ENCODE measurements around the gene KIAA1671. TPM values are rescaled to one million over a fixed set of nuclear protein-coding genes. Genes with fewer than 3 reads are reported as not detected.
A peak's percentile ranks its signal among the peaks of the same experiment; 100 is the strongest.

Gene KIAA1671
- total and polyA plus RNA-seq, 5 donors from 2014 or later = 0.21 to 3.3 (median 0.65) TPM; not detected in 1

DNA sequence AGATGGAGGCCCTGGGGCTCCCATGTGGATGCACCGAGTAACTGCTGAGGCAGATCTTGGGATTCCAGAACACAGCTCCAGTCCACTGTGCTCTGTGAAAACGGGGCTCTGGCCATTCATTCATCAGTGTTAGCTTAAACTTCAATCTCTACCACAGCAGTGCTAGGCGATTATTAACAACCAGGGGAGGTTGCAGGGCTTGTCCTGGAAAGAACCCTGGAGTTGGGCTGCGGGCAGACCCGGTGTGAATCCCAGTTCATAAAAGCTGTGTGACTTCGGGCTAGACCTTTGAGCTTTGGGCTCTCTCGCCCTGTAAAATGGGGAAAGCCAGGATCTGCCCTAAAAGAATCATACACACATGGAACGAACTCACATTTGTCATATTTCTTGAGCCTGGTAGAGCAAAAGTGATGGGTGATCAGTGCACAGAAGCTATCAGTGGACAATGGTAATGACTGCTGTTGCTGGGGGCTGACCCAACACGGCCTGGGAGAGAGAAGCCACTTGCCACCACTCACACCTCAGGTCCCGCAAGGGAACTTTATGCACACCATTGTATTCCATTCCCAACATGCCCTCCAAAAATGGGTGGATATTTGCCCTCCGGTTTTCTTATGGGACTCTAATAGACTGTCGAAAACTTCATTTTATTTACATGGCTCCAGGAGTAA is 231.6 kb downstream of the KIAA1671 start:
- no peak for ATAC-seq (ENCODE audit: low read depth in 2 of 2)
- Histone ChIP-seq H3K36me3 (ENCODE audit: control insufficient read depth, insufficient read depth, low read length) (no peaks in the 10 kb centered on the region), H3K4me1 (ENCODE audit: control insufficient read depth, insufficient read depth, low read length, poor library complexity, severe bottlenecking) (no peaks in the 10 kb centered on the region), H3K27ac (ENCODE audit: insufficient read depth, low read length, poor library complexity, severe bottlenecking) (no peak overlapping the region), H3K9me3 (ENCODE audit: control insufficient read depth in 2 of 2, low read length in 2 of 2) (no peaks in the 10 kb centered on the region), H3K4me3 (ENCODE audit: low read depth, low read length) (no peak overlapping the region), H3K27me3 (ENCODE audit: control insufficient read depth, insufficient read depth, low read length) (no peaks in the 10 kb centered on the region)
- no peak for DNase-seq
- Mint-ChIP-seq H3K27ac (peak overlapping the region in 1 of 3 donors; percentile 38), H3K36me3 (no peaks in the 10 kb centered on the region), H3K4me1 (no peaks in the 10 kb centered on the region), H3K9me3 (peaks cover 0 to 9% (median 0%) of the 10 kb centered on the region in 7 donors), H3K27me3 (peaks cover 4% of the 10 kb centered on the region), H3K4me3 (no peak overlapping the region)

DNA sequence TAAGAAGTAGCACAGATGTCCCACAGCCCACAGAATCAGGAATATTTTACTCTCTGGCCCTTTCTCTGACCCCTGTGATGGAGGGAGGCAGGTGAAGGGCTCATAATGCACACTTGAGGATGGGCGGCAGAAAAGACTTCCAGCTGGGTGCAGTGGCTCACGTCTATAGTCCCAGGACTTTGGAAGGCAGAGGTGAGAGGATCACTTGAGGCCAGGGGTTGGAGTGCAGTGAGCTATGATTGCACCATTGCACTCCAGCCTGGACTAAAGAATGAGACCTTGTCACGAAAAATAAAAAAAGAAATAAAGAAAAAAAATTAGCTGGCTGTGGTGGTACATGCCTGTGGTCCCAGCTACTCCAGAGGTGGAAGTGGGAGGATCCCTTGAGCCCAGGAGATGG is 233.6 kb downstream of the KIAA1671 start:
- Mint-ChIP-seq H3K27ac (no peak overlapping the region), H3K27me3 (peaks cover 7% of the 10 kb centered on the region)
- ATAC-seq (ENCODE audit: low read depth in 2 of 2) = no peak

DNA sequence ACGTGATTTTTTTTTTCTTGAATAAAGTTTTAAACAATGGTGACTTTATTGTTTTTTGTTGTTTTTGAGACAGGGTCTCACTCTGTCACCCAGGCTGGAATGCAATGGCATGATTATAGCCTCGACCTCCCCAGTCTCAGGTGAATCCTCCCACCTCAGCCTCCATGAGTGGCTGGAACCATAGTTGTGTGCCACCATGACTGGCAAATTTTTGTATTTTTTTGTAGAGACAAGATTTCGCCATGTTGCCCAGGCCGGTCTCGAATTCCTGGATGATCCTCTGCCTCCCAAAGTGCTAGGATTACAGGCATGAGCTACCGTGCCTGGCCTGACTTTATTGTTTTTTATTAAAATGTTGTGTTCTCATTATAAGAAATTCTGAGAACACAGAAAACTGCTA is 235.0 kb downstream of the KIAA1671 start:
- Mint-ChIP-seq H3K4me1 (no peaks in the 10 kb centered on the region), H3K27ac (no peak overlapping the region), H3K4me3 (no peak overlapping the region), H3K36me3 (no peaks in the 10 kb centered on the region), H3K27me3 (peaks cover 7% of the 10 kb centered on the region), H3K9me3 (no peaks in the 10 kb centered on the region)
- no peaks in the 10 kb centered on the region for H3K9me3 ChIP-seq (ENCODE audit: control insufficient read depth in 2 of 2, low read length in 2 of 2)
- H3K4me1 ChIP-seq (ENCODE audit: control insufficient read depth, insufficient read depth, low read length, poor library complexity, severe bottlenecking) = no peaks in the 10 kb centered on the region
- no peaks in the 10 kb centered on the region for H3K36me3 ChIP-seq (ENCODE audit: control insufficient read depth, insufficient read depth, low read length)
- no peak for DNase-seq
- H3K4me3 ChIP-seq (ENCODE audit: low read depth, low read length) = no peak overlapping the region
- H3K27ac ChIP-seq (ENCODE audit: insufficient read depth, low read length, poor library complexity, severe bottlenecking) = no peak overlapping the region
- H3K27me3 ChIP-seq (ENCODE audit: control insufficient read depth, insufficient read depth, low read length) = no peaks in the 10 kb centered on the region
- ATAC-seq (ENCODE audit: low read depth in 2 of 2) = no peak

More for the DNA sequence above, 233.6 kb downstream of the KIAA1671 start:
- no peaks in the 10 kb centered on the region for H3K36me3 Mint-ChIP-seq
- no peaks in the 10 kb centered on the region for H3K9me3 Mint-ChIP-seq
- H3K4me1 ChIP-seq (ENCODE audit: control insufficient read depth, insufficient read depth, low read length, poor library complexity, severe bottlenecking) = no peaks in the 10 kb centered on the region
- H3K27me3 ChIP-seq (ENCODE audit: control insufficient read depth, insufficient read depth, low read length) = no peaks in the 10 kb centered on the region
- no peak overlapping the region for H3K4me3 ChIP-seq (ENCODE audit: low read depth, low read length)
- H3K4me1 Mint-ChIP-seq = no peaks in the 10 kb centered on the region
- H3K27ac ChIP-seq (ENCODE audit: insufficient read depth, low read length, poor library complexity, severe bottlenecking) = no peak overlapping the region
- H3K4me3 Mint-ChIP-seq = no peak overlapping the region
- no peaks in the 10 kb centered on the region for H3K9me3 ChIP-seq (ENCODE audit: control insufficient read depth in 2 of 2, low read length in 2 of 2)
- H3K36me3 ChIP-seq (ENCODE audit: control insufficient read depth, insufficient read depth, low read length) = no peaks in the 10 kb centered on the region
- no peak for DNase-seq

DNA sequence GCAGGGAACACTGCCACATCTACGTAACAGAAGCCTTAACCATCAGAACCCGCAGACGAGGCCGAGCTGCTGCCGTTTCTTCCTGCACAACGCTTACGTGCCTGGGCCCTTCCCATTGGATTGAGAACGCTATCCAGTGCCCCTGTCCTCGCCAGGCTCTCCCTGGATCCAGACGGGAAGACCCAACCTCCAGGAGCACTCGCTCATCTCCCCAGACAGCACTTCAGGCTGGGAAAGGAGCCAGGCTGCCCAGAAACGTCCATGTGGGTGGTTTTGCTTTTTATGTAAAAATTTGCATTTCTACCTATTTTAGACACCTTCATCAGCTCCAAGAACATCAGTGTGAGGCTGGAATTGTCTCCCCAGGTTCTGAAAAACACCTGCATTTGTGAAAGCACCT is 239.9 kb downstream of the KIAA1671 start:
- Mint-ChIP-seq H3K36me3 (no peaks in the 10 kb centered on the region), H3K4me3 (no peak overlapping the region), H3K4me1 (no peaks in the 10 kb centered on the region), H3K27ac (no peak overlapping the region), H3K27me3 (peaks cover 4% of the 10 kb centered on the region), H3K9me3 (no peaks in the 10 kb centered on the region)
- Histone ChIP-seq H3K4me3 (ENCODE audit: low read depth, low read length) (no peak overlapping the region), H3K4me1 (ENCODE audit: control insufficient read depth, insufficient read depth, low read length, poor library complexity, severe bottlenecking) (no peaks in the 10 kb centered on the region), H3K27ac (ENCODE audit: insufficient read depth, low read length, poor library complexity, severe bottlenecking) (no peak overlapping the region), H3K36me3 (ENCODE audit: control insufficient read depth, insufficient read depth, low read length) (no peaks in the 10 kb centered on the region), H3K9me3 (ENCODE audit: control insufficient read depth in 2 of 2, low read length in 2 of 2) (no peaks in the 10 kb centered on the region), H3K27me3 (ENCODE audit: control insufficient read depth, insufficient read depth, low read length) (no peaks in the 10 kb centered on the region)
- ATAC-seq (ENCODE audit: low read depth in 2 of 2) (no peak), DNase-seq (no peak)

DNA sequence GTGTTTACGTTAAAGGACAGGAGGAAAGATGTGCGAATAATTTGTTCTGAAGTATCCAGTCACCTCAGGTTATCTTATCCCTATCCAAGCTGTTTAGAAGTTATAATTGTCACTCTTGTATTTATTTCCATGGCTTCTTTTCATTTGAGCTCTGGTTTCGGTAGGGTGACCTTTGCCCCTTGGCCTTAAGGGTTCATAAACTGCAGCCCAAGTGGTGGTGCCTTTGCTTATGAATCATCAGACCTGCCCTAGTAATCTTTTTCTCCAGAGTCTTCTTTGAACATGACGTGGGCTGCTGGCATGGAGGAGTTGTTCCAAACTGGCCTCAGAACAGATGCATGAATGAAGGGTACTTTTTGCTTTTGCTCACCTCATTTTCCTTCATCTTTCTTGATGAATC is 240.6 kb downstream of the KIAA1671 start:
- no peak overlapping the region for H3K27ac ChIP-seq (ENCODE audit: insufficient read depth, low read length, poor library complexity, severe bottlenecking)
- no peak overlapping the region for H3K4me3 ChIP-seq (ENCODE audit: low read depth, low read length)
- no peaks in the 10 kb centered on the region for H3K9me3 Mint-ChIP-seq
- no peaks in the 10 kb centered on the region for H3K36me3 ChIP-seq (ENCODE audit: control insufficient read depth, insufficient read depth, low read length)
- no peaks in the 10 kb centered on the region for H3K27me3 ChIP-seq (ENCODE audit: control insufficient read depth, insufficient read depth, low read length)
- no peaks in the 10 kb centered on the region for H3K4me1 ChIP-seq (ENCODE audit: control insufficient read depth, insufficient read depth, low read length, poor library complexity, severe bottlenecking)
- no peaks in the 10 kb centered on the region for H3K4me1 Mint-ChIP-seq
- H3K36me3 Mint-ChIP-seq = no peaks in the 10 kb centered on the region
- H3K27ac Mint-ChIP-seq = no peak overlapping the region
- H3K9me3 ChIP-seq (ENCODE audit: control insufficient read depth in 2 of 2, low read length in 2 of 2) = no peaks in the 10 kb centered on the region
- H3K4me3 Mint-ChIP-seq = no peak overlapping the region
- ATAC-seq (ENCODE audit: low read depth in 2 of 2) (no peak), DNase-seq (no peak)
- peaks cover 4% of the 10 kb centered on the region for H3K27me3 Mint-ChIP-seq

DNA sequence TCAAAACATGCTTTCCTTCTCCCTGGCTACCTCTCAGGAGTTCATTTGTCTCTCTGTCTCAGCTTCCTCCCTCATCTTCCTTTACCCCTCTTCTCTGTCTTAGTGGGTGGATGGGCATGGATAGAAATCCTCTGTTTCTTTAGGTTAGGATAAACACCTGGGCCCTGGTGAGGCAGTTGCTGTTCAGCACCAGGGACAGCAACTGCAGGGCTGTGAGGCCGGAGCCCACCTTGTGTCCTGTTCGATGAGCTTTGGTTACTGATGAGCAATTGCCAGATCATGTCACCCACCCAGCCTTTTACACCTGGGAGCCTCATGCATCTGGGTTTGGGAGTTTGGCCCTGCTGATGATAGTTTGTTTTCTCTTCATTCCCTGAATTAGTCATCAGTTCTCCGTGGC is 241.0 kb downstream of the KIAA1671 start:
- Histone ChIP-seq H3K9me3 (ENCODE audit: control insufficient read depth in 2 of 2, low read length in 2 of 2) (no peaks in the 10 kb centered on the region), H3K36me3 (ENCODE audit: control insufficient read depth, insufficient read depth, low read length) (no peaks in the 10 kb centered on the region), H3K27me3 (ENCODE audit: control insufficient read depth, insufficient read depth, low read length) (no peaks in the 10 kb centered on the region), H3K27ac (ENCODE audit: insufficient read depth, low read length, poor library complexity, severe bottlenecking) (no peak overlapping the region), H3K4me1 (ENCODE audit: control insufficient read depth, insufficient read depth, low read length, poor library complexity, severe bottlenecking) (no peaks in the 10 kb centered on the region), H3K4me3 (ENCODE audit: low read depth, low read length) (no peak overlapping the region)
- no peaks in the 10 kb centered on the region for H3K4me1 Mint-ChIP-seq
- no peaks in the 10 kb centered on the region for H3K9me3 Mint-ChIP-seq
- H3K27me3 Mint-ChIP-seq = peaks cover 4% of the 10 kb centered on the region
- no peak overlapping the region for H3K4me3 Mint-ChIP-seq
- no peak for DNase-seq
- no peaks in the 10 kb centered on the region for H3K36me3 Mint-ChIP-seq
- no peak overlapping the region for H3K27ac Mint-ChIP-seq
- ATAC-seq (ENCODE audit: low read depth in 2 of 2) = no peak

DNA sequence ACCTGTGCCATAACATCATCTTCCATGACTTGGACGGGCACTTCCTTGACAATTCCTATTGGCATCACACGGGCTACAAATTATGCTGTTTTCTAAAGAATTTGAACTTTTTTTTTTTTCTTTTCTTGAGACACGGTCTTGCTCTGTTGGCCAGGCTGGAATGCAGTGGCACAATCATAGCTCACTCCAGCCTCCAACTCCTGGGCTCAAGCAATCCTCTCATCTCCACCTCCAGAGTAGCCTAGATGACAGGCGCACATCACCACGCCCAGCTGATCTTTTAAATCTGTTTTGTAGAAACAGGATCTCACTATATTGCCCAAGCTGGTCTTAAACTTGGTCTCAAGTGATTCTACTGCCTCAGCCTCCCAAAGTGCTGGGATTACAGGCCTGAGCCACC is 243.8 kb downstream of the KIAA1671 start:
- Histone ChIP-seq H3K9me3 (ENCODE audit: control insufficient read depth in 2 of 2, low read length in 2 of 2) (no peaks in the 10 kb centered on the region), H3K27ac (ENCODE audit: insufficient read depth, low read length, poor library complexity, severe bottlenecking) (no peak overlapping the region), H3K36me3 (ENCODE audit: control insufficient read depth, insufficient read depth, low read length) (no peaks in the 10 kb centered on the region), H3K4me3 (ENCODE audit: low read depth, low read length) (no peak overlapping the region), H3K27me3 (ENCODE audit: control insufficient read depth, insufficient read depth, low read length) (no peaks in the 10 kb centered on the region), H3K4me1 (ENCODE audit: control insufficient read depth, insufficient read depth, low read length, poor library complexity, severe bottlenecking) (no peaks in the 10 kb centered on the region)
- Mint-ChIP-seq H3K9me3 (no peaks in the 10 kb centered on the region), H3K4me1 (no peaks in the 10 kb centered on the region), H3K27me3 (no peaks in the 10 kb centered on the region), H3K27ac (no peak overlapping the region), H3K4me3 (no peak overlapping the region), H3K36me3 (no peaks in the 10 kb centered on the region)
- no peak for ATAC-seq (ENCODE audit: low read depth in 2 of 2)
- no peak for DNase-seq

DNA sequence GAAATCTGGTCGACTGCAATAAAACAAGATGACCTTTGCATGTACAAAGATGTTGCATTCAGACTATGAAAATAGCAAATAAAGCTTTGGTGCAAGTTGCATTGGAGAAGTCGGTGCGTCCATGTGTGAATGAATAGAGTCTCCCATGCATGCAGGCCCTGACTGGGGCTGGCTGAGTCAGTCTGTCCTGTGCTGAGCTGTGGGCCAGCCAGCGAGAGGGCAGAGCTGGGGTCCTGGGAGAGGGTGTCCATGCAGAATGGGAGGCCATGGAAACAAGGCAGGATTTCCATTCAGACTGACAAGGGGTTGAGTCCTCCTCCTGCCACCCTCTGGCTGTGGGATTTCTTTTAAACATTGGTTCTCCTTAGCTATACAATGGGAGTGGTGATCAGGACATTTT is 244.8 kb downstream of the KIAA1671 start:
- no peak for ATAC-seq (ENCODE audit: low read depth in 2 of 2)

More for the DNA sequence above, 244.8 kb downstream of the KIAA1671 start:
- no peak overlapping the region for H3K4me3 Mint-ChIP-seq
- Histone ChIP-seq H3K27ac (ENCODE audit: insufficient read depth, low read length, poor library complexity, severe bottlenecking) (no peak overlapping the region), H3K4me1 (ENCODE audit: control insufficient read depth, insufficient read depth, low read length, poor library complexity, severe bottlenecking) (no peaks in the 10 kb centered on the region), H3K36me3 (ENCODE audit: control insufficient read depth, insufficient read depth, low read length) (no peaks in the 10 kb centered on the region), H3K9me3 (ENCODE audit: control insufficient read depth in 2 of 2, low read length in 2 of 2) (no peaks in the 10 kb centered on the region), H3K4me3 (ENCODE audit: low read depth, low read length) (no peak overlapping the region), H3K27me3 (ENCODE audit: control insufficient read depth, insufficient read depth, low read length) (no peaks in the 10 kb centered on the region)
- no peak for DNase-seq
- H3K9me3 Mint-ChIP-seq = no peaks in the 10 kb centered on the region
- no peaks in the 10 kb centered on the region for H3K27me3 Mint-ChIP-seq
- H3K27ac Mint-ChIP-seq = no peak overlapping the region
- no peaks in the 10 kb centered on the region for H3K36me3 Mint-ChIP-seq
- no peaks in the 10 kb centered on the region for H3K4me1 Mint-ChIP-seq
